A549 treated with RU486 at 1 μM for 4 hours (cell line): ENCODE results near the gene TRIM72. TPM values are rescaled to one million over a fixed set of nuclear protein-coding genes. Genes with fewer than 3 reads are reported as not detected.

Source experiments
- total RNA-seq: library from RNA; stranded (reverse); fragments of 200-300 nt; extraction: Qiagen RNA extraction; gene quantifications from 5 replicates; pipeline ENCODE4 v1.2.3, GENCODE V29; 2022; ENCODE audit warnings: low read depth

TRIM72 gene
- total RNA-seq, result 0.02 to 0.14 TPM (median 0.05 TPM) in 5 replicates

GRCh38 chr16:31213877-31214707, at the start of gene TRIM72:
Gene TRIM72, plus strand, starts transcription at chr16:31214119. Its CDS starts 620 bp downstream, at chr16:31214739.

DNA sequence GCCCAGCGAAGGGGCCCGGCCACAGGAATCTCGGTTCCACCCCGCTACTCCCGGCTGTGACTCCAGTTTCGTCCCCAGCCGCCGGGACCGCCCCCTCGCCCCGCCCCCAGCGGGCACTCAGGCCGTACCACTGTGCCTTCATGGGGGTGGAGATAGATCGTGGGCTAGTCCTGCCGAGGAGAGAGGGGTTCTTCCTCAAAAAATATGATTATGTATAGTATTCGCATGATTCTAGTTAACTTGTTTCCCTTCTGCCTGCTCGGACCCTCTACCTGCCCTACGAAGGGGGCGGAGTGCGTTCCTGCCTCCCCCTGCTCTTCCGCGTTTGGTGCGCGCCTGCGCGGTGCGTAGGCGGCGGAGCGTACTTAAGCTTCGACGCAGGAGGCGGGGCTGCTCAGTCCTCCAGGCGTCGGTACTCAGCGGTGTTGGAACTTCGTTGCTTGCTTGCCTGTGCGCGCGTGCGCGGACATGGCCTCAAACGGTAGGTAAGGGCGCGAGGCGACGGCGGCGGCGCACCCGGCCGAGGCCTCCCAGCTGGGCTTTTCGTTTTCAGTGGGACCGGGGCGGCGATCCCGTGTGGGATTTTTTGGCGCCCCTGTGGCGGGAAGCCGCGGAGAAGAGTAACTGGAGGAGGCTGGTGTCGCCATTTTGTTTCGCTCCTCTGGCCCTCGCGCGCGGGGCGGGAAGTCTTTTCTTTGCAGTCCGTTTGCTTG, 34.0 kb upstream of the TRIM72 start, which contains the start of gene FUS:
FUS (plus strand) TSS at position 393 of the 713 bp plus-strand sequence; CDS start at position 469, 76 bp downstream.

GRCh38 chr16:31202414-31203375, 11.2 kb upstream of the TRIM72 start, which contains the start of gene PYCARD:
Gene PYCARD, minus strand, starts transcription at chr16:31202760. Its CDS starts 70 bp downstream, at chr16:31202690.

DNA sequence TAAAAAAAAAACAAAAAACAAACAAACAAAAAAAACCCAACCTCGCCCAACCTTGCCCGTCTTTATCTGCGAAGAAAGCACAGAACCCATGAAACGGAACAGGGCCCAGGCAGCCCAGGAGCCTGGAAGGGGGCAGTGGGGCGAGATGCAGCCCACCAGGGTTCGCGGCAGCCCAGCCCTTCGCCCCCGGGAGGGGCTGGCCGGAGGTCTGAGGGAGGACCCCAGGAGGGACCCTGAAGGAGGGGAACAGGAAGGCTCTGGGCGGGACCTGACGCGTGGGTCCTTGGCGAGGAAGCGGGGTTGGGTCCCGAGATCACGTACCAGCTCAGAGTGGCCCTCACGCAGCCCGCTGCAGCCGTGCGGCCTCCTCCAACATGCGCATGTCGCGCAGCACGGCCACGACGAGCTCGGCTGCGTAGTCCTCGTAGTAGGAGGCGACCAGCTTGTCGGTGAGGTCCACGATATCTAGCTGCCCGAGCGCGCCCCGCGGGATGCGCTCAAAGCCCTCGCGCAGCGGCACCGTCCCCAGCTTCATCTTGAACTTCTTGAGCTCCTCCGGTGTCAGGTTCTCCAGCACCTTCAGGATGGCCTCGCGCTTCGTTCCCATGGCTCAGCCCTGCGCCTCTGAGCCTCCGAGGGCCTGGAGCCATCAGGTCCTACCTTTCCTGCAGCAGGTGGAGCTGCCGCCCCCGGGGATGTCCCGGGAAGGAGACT, 2.7 kb downstream of the TRIM72 start, which contains the start of gene PYDC1:
PYDC1 (minus strand) TSS at position 714 of the 714 bp plus-strand sequence; CDS start at position 607, 107 bp downstream.

Other genes starting within 250 kb of the TRIM72 start
- 11.4 to 17.0 TPM (median 13.8 TPM) in 5 replicates for gene HSD3B7, start 228.9 kb upstream of the TRIM72 start, total RNA-seq
- gene STX1B, start 203.5 kb upstream of the TRIM72 start, total RNA-seq, result 1.5 to 2.1 TPM (median 1.5 TPM) in 5 replicates
- gene STX4, start 180.6 kb upstream of the TRIM72 start, total RNA-seq, result 62.9 to 80.5 TPM (median 68.1 TPM) in 5 replicates
- 11.0 to 20.6 TPM (median 18.0 TPM) in 5 replicates for gene ZNF668, start 139.9 kb upstream of the TRIM72 start, total RNA-seq
- gene ZNF646, start 139.7 kb upstream of the TRIM72 start, total RNA-seq, result 8.7 to 11.9 TPM (median 9.7 TPM) in 5 replicates
- 0.61 to 1.4 TPM (median 1.1 TPM) in 5 replicates for gene PRSS53, start 125.2 kb upstream of the TRIM72 start, total RNA-seq
- gene VKORC1, start 119.3 kb upstream of the TRIM72 start, total RNA-seq, result 101 to 142 TPM (median 140 TPM) in 5 replicates
- 34.4 to 51.3 TPM (median 45.9 TPM) in 5 replicates for gene BCKDK, start 105.7 kb upstream of the TRIM72 start, total RNA-seq
- gene KAT8, start 96.5 kb upstream of the TRIM72 start, total RNA-seq, result 33.3 to 40.2 TPM (median 36.9 TPM) in 5 replicates
- 0.26 to 0.91 TPM (median 0.28 TPM) in 5 replicates for gene PRSS8, start 78.4 kb upstream of the TRIM72 start, total RNA-seq
- gene PRSS36, start 64.1 kb upstream of the TRIM72 start, total RNA-seq, result 0.29 to 1.2 TPM (median 0.65 TPM) in 5 replicates
- gene FUS, start 34.0 kb upstream of the TRIM72 start, total RNA-seq, result 501 to 589 TPM (median 572 TPM) in 5 replicates
- 27.9 to 44.1 TPM (median 37.7 TPM) in 5 replicates for gene PYCARD, start 11.4 kb upstream of the TRIM72 start, total RNA-seq
- not detected in 5 replicates for gene PYDC1, start 3.0 kb downstream of the TRIM72 start, total RNA-seq
- 1.9 to 2.9 TPM (median 2.1 TPM) in 5 replicates for gene ITGAM, start 45.9 kb downstream of the TRIM72 start, total RNA-seq
- 1.1 to 1.6 TPM (median 1.2 TPM) in 5 replicates for gene ITGAX, start 141.1 kb downstream of the TRIM72 start, total RNA-seq
- not detected in 5 replicates for gene ITGAD, start 179.2 kb downstream of the TRIM72 start, total RNA-seq
- not detected in 5 replicates for gene COX6A2, start 214.2 kb downstream of the TRIM72 start, total RNA-seq
- 0.06 to 0.15 TPM (median 0.08 TPM) in 4 of 5 replicates, not detected in the other for gene ZNF843, start 228.7 kb downstream of the TRIM72 start, total RNA-seq
- 6.0 to 12.7 TPM (median 11.2 TPM) in 5 replicates for gene ARMC5, start 245.4 kb downstream of the TRIM72 start, total RNA-seq